H1 (cell line): Measurements from ENCODE around the gene CIC. TPM values are rescaled to one million over a fixed set of nuclear protein-coding genes. Genes with fewer than 3 reads are reported as not detected.

Experiments
- CTCF ChIA-PET: fragments of 300-600 bp; sonication (Branson Sonifier 250); formaldehyde crosslinking; loops from one replicate; lab custom pipeline; 2021; ENCODE audit not compliant: partially characterized antibody; lab: Charles Lee
- POLR2A ChIA-PET: fragments of 300-600 bp; sonication (Branson Sonifier 250); formaldehyde crosslinking; loops from one replicate; lab custom pipeline; 2021; ENCODE audit warnings: inconsistent platforms; ENCODE audit not compliant: partially characterized antibody; lab: Charles Lee
- DNase-seq, 2 experiments: peaks; one replicate each; pipeline versions ENCODE4 v3.0.0 to v3.0.0-alpha.2; 2010 to 2022; ENCODE audit warnings: low spot score in 2 of 2, low read depth in 1 of 2, mixed read lengths in 1 of 2
- FAIRE-seq: peaks from 2 replicates; lab custom pipeline; 2011; peaks lifted over from hg19 to GRCh38; lab: Jason Lieb, UNC
- H2AFZ ChIP-seq: 2 replicates; pipeline ENCODE4 v1.8.1; 2012; ENCODE audit warnings: low read length, inconsistent platforms
- H2AK5ac ChIP-seq: 2 replicates; pipeline ENCODE4 v1.6.1; 2013; ENCODE audit warnings: low read depth, low read length
- H2BK120ac ChIP-seq: replicated peaks from 2 replicates; pipeline ENCODE3; 2013; ENCODE audit warnings: low read depth, low read length, inconsistent platforms
- H2BK12ac ChIP-seq: 2 replicates; pipeline ENCODE4 v1.6.1; 2013; ENCODE audit warnings: low read depth, low read length
- H2BK15ac ChIP-seq: 2 replicates; pipeline ENCODE4 v1.6.1; 2013; ENCODE audit warnings: low read length
- H2BK20ac ChIP-seq: 2 replicates; pipeline ENCODE4 v1.6.1; 2013; ENCODE audit warnings: low read length
- H2BK5ac ChIP-seq: 2 replicates; pipeline ENCODE4 v1.6.1; 2013; ENCODE audit warnings: low read depth, low read length
- H3K14ac ChIP-seq: 2 replicates; pipeline ENCODE4 v1.6.1; 2013; ENCODE audit warnings: inconsistent platforms; ENCODE audit not compliant: insufficient read length
- H3K18ac ChIP-seq: 2 replicates; pipeline ENCODE4 v1.6.1; 2013; ENCODE audit warnings: low read length; ENCODE audit errors: extremely low read depth
- H3K23ac ChIP-seq: 2 replicates; pipeline ENCODE4 v1.6.1; 2013; ENCODE audit warnings: inconsistent platforms; ENCODE audit not compliant: insufficient read length
- H3K23me2 ChIP-seq: 2 replicates; pipeline ENCODE4 v1.6.1; 2013; ENCODE audit warnings: low read depth, low read length
- H3K27ac ChIP-seq: 2 replicates; pipeline ENCODE4 v1.6.1; 2011; ENCODE audit warnings: low read depth, low read length, inconsistent platforms
- H3K27me3 ChIP-seq, 4 experiments: replicated peaks in 1 of 4; 1 replicate in 1 of 4; 2 replicates in 3 of 4; pipeline versions ENCODE4 v1.6.1 to v1.8.1; 2011 to 2013; ENCODE audit warnings: low read length in 3 of 4, mild to moderate bottlenecking in 3 of 4, inconsistent platforms in 2 of 4, mixed read lengths in 2 of 4, moderate library complexity in 1 of 4; ENCODE audit not compliant: control insufficient read depth in 3 of 4, insufficient read depth in 3 of 4; ENCODE audit errors: extremely low read depth in 1 of 4
- H3K36me3 ChIP-seq, 4 experiments: 2 replicates each; pipeline versions ENCODE4 v1.6.1 to v1.8.1; 2011 to 2013; ENCODE audit warnings: mild to moderate bottlenecking in 4 of 4, low read length in 3 of 4, moderate library complexity in 2 of 4, control low read depth in 1 of 4, inconsistent platforms in 1 of 4; ENCODE audit not compliant: insufficient read depth in 4 of 4, control insufficient read depth in 2 of 4
- H3K4ac ChIP-seq: replicated peaks from 2 replicates; pipeline ENCODE3; 2013; ENCODE audit warnings: low read length, low read depth, mixed read lengths, inconsistent platforms; ENCODE audit not compliant: insufficient read length
- H3K4me1 ChIP-seq, 4 experiments: replicated peaks in 1 of 4; 1 replicate in 1 of 4; 2 replicates in 3 of 4; pipeline versions ENCODE4 v1.6.1 to v1.8.1; 2011 to 2013; ENCODE audit warnings: low read length in 3 of 4, inconsistent platforms in 2 of 4, mixed read lengths in 1 of 4; ENCODE audit not compliant: insufficient read depth in 4 of 4, control insufficient read depth in 3 of 4
- H3K4me2 ChIP-seq, 2 experiments: 2 replicates each; pipeline versions ENCODE4 v1.6.1 to v1.8.1; 2011 to 2013; ENCODE audit warnings: low read depth in 2 of 2, low read length in 2 of 2, control low read depth in 1 of 2, inconsistent platforms in 1 of 2, mild to moderate bottlenecking in 1 of 2; ENCODE audit not compliant: insufficient read depth in 1 of 2
- H3K4me3 ChIP-seq, 4 experiments: fragments of 200-600, 300-600 bp in 1 of 4; sonication (generic), shearing (Covaris generic), sonication (Bioruptor Twin) in 1 of 4; 2 replicates each; pipeline versions ENCODE4 v1.5.1 to v1.8.1; 2011 to 2016; ENCODE audit warnings: low read length in 4 of 4, low read depth in 3 of 4, control low read depth in 2 of 4, inconsistent platforms in 2 of 4, mild to moderate bottlenecking in 2 of 4, mixed read lengths in 1 of 4, moderate library complexity in 1 of 4; ENCODE audit not compliant: insufficient read depth in 2 of 4; ENCODE audit errors: extremely low read depth in 1 of 4
- H3K56ac ChIP-seq: replicated peaks from 2 replicates; pipeline ENCODE3; 2013; ENCODE audit warnings: low read depth, mild to moderate bottlenecking, mixed read lengths, low read length, inconsistent platforms; ENCODE audit not compliant: insufficient read length
- H3K79me1 ChIP-seq: 2 replicates; pipeline ENCODE4 v1.6.1; 2013; ENCODE audit warnings: low read depth, low read length, control low read depth
- H3K79me2 ChIP-seq, 2 experiments: 2 replicates each; pipeline versions ENCODE4 v1.6.1 to v1.8.1; 2012 to 2013; ENCODE audit warnings: low read length in 2 of 2, mild to moderate bottlenecking in 2 of 2, inconsistent platforms in 1 of 2; ENCODE audit not compliant: insufficient read depth in 2 of 2, control insufficient read depth in 1 of 2
- H3K9ac ChIP-seq, 4 experiments: replicated peaks in 1 of 4; 1 replicate in 1 of 4; 2 replicates in 3 of 4; pipeline versions ENCODE4 v1.6.1 to v1.8.1; 2011 to 2013; ENCODE audit warnings: low read depth in 3 of 4, low read length in 3 of 4, control low read depth in 2 of 4, mild to moderate bottlenecking in 2 of 4, moderate library complexity in 2 of 4, inconsistent platforms in 1 of 4; ENCODE audit errors: extremely low read depth in 1 of 4
- H3K9me3 ChIP-seq, 2 experiments: 2 replicates each; pipeline versions ENCODE4 v1.6.1 to v1.8.1; 2012 to 2013; ENCODE audit warnings: mild to moderate bottlenecking in 2 of 2, moderate library complexity in 2 of 2, control low read depth in 1 of 2, inconsistent platforms in 1 of 2, low read depth in 1 of 2, low read length in 1 of 2, mixed read lengths in 1 of 2; ENCODE audit not compliant: insufficient read depth in 2 of 2
- H4K20me1 ChIP-seq, 2 experiments: replicated peaks in 1 of 2; 2 replicates each; pipeline versions ENCODE3 to v1.8.1; 2011 to 2013; ENCODE audit warnings: inconsistent platforms in 2 of 2, low read length in 2 of 2, mild to moderate bottlenecking in 1 of 2; ENCODE audit not compliant: insufficient read depth in 2 of 2, control insufficient read depth in 1 of 2
- H4K5ac ChIP-seq: 2 replicates; pipeline ENCODE4 v1.6.1; 2013; ENCODE audit warnings: low read length, low read depth, mixed read lengths, inconsistent platforms; ENCODE audit not compliant: insufficient read length
- H4K8ac ChIP-seq: 2 replicates; pipeline ENCODE4 v1.8.0; 2013; ENCODE audit warnings: mild to moderate bottlenecking, moderate library complexity, low read length, inconsistent platforms; ENCODE audit not compliant: insufficient read depth; ENCODE audit errors: extremely low read depth
- H4K91ac ChIP-seq: replicated peaks from 2 replicates; pipeline ENCODE3; 2013; ENCODE audit warnings: low read length, mixed read lengths, inconsistent platforms; ENCODE audit not compliant: insufficient read length
- CTCF ChIP-seq, 3 experiments: IDR thresholded peaks; 1 replicate in 2 of 3; 2 replicates in 1 of 3; pipeline versions ENCODE4 v1.5.1 to v1.6.1; 2011; ENCODE audit warnings: low read length in 3 of 3, mild to moderate bottlenecking in 3 of 3, inconsistent platforms in 2 of 3, low read depth in 1 of 3, moderate library complexity in 1 of 3; ENCODE audit not compliant: insufficient read depth in 1 of 3; ENCODE audit errors: control extremely low read depth in 1 of 3
- EZH2 ChIP-seq: fragments of 200-600 bp; sonication (generic); IDR thresholded peaks from 2 replicates; pipeline ENCODE4 v1.7.1; 2012; ENCODE audit warnings: low read depth, mild to moderate bottlenecking, moderate library complexity, low read length, inconsistent platforms; ENCODE audit not compliant: severe bottlenecking
- HDAC6 ChIP-seq: IDR thresholded peaks from one replicate; pipeline ENCODE4 v1.7.1; 2012; ENCODE audit warnings: low read depth, mild to moderate bottlenecking, inconsistent platforms, low read length, moderate library complexity
- KDM1A ChIP-seq: fragments of 200-600, 300-600 bp; sonication (generic); IDR thresholded peaks from 2 replicates; pipeline ENCODE4 v1.7.1; 2016; ENCODE audit warnings: mild to moderate bottlenecking, low read length, borderline replicate concordance
- SIRT6 ChIP-seq: IDR thresholded peaks from one replicate; pipeline ENCODE4 v1.7.1; 2012; ENCODE audit warnings: low read length, inconsistent platforms
- SP1 ChIP-seq: IDR thresholded peaks from 2 replicates; pipeline ENCODE4 v1.6.1; 2011; ENCODE audit warnings: low read depth, low read length
- WGBS, 2 experiments: shearing (Covaris generic) in 1 of 2; methylation state at CpG; one replicate each; pipeline versions ENCODE4 v1.1.6 to v1.1.7; 2013 to 2015; ENCODE audit warnings: low lambda C conversion rate in 2 of 2, mixed read lengths in 2 of 2, inconsistent platforms in 1 of 2, low coverage in 1 of 2, missing lambda C conversion rate in 1 of 2; ENCODE audit not compliant: insufficient replicate concordance in 2 of 2, insufficient coverage in 1 of 2, insufficient read length in 1 of 2; ENCODE audit errors: extremely low coverage in 1 of 2, missing lambda C conversion rate in 1 of 2; 5-methylcytosine and 5-hydroxymethylcytosine counted together
- polyA plus RNA-seq, 7 experiments: library from polyadenylated mRNA; depleted of rRNA in 3 of 7; stranded (reverse) in 5 of 7; unstranded in 2 of 7; fragments of >200 nt in 5 of 7; fragments of 200-250 nt in 2 of 7; gene quantifications; 1 replicate in 5 of 7; 2 replicates in 1 of 7; 4 replicates in 1 of 7; pipeline versions ENCODE4 v1.2.1 to v1.2.3, GENCODE V29; 2011 to 2013; ENCODE audit warnings: missing spikeins in 2 of 7, mixed read lengths in 2 of 7
- total RNA-seq: library from RNA; stranded (reverse); fragmentation: NEBNext Ultra II Directional; extraction: Animal tissue kit (Norgen Biotek cat#: 25700); gene quantifications from 2 replicates; pipeline ENCODE4 v1.2.1, GENCODE V29; 2021

The CIC gene
- total and polyA plus RNA-seq, 2 of the 8 experiments (the other 6 are each of a cell fraction or from before 2014, with no cell fraction given), result 13.2 to 43.6 TPM

GRCh38 chr19:42272535-42272897 is 3.5 kb downstream of the CIC start:
- WGBS, 2 experiments, result 94% methylated on average over 9 of the region's 9 CpGs; no CpG with 5 or more reads in 1 of the 2 experiments
- H2BK20ac ChIP-seq, result no peak overlapping the region
- H4K91ac ChIP-seq, result no peak overlapping the region
- no peak overlapping the region for H2AFZ ChIP-seq
- no peak overlapping the region for H2AK5ac ChIP-seq
- H2BK120ac ChIP-seq, result no peak overlapping the region
- no peaks in the 10 kb centered on the region for H3K27me3 ChIP-seq
- peaks cover 0 to 9% of the 10 kb centered on the region in 2 experiments; a peak in 1 of 4 replicates for H3K79me2 ChIP-seq
- H2BK15ac ChIP-seq, result no peak overlapping the region
- H3K9me3 ChIP-seq, result no peaks in the 10 kb centered on the region
- H3K27ac ChIP-seq, result no peak overlapping the region
- no peak overlapping the region for H3K56ac ChIP-seq
- no peak overlapping the region for H4K5ac ChIP-seq
- TF ChIP-seq SIRT6, result no peak
- no peak for TF ChIP-seq SP1
- TF ChIP-seq KDM1A, result no peak
- no peak for TF ChIP-seq EZH2
- no peak for TF ChIP-seq CTCF (IDR thresholded peaks at IDR 0.05; ENCODE audit: control extremely low read depth in 1 of 3, insufficient read depth in 1 of 3, low read depth in 1 of 3, low read length in 3 of 3)
- TF ChIP-seq HDAC6, result no peak
- no peak for DNase-seq
- H3K18ac ChIP-seq, result no peak overlapping the region
- peaks cover 0 to 15% (median 5%) of the 10 kb centered on the region in 4 experiments; a peak in 2 of 8 replicates for H3K36me3 ChIP-seq
- peaks cover 2 to 20% (median 10%) of the 10 kb centered on the region in 4 experiments for H3K4me1 ChIP-seq
- peaks cover 0 to 8% of the 10 kb centered on the region in 2 experiments for H4K20me1 ChIP-seq
- no peak overlapping the region for H3K9ac ChIP-seq
- no peak overlapping the region for H2BK5ac ChIP-seq
- H3K4me2 ChIP-seq, result no peak overlapping the region
- no peak overlapping the region for H3K14ac ChIP-seq
- H3K4me3 ChIP-seq, result no peak overlapping the region
- H3K79me1 ChIP-seq, result peaks cover 5% of the 10 kb centered on the region
- H3K23ac ChIP-seq, result no peak overlapping the region
- no peak overlapping the region for H2BK12ac ChIP-seq
- no peak overlapping the region for H3K4ac ChIP-seq
- no peak overlapping the region; the same call in 1 of the 2 replicates for H4K8ac ChIP-seq
- ChIA-PET CTCF (interaction anchor here (1.4 kb wide), 1 partner anchor 27 kb away, joined by 3 read pairs; no protein-coding TSS in a partner anchor), POLR2A (interaction anchor here (1.1 to 4.1 kb wide), 2 partner anchors 8 to 10 kb away, joined by 4 to 27 read pairs; no protein-coding TSS in a partner anchor)
- peaks cover 10% of the 10 kb centered on the region; the same call in 1 of the 2 replicates for H3K23me2 ChIP-seq
- no peak for FAIRE-seq
